OCI-LY1 (cell line): Measurements from ENCODE around the gene KRT27.
A peak's percentile ranks its signal among the peaks of the same experiment; 100 is the strongest.

Source experiments
- H2AFZ ChIP-seq: fragments of 200-600 bp; sonication (generic), shearing (Covaris generic); 2 replicates; pipeline ENCODE4 v1.6.0; 2014; ENCODE audit warnings: antibody characterized with exemption, mild to moderate bottlenecking, low read length
- H3F3A ChIP-seq: fragments of 200-600 bp; sonication (generic), shearing (Covaris generic); 2 replicates; pipeline ENCODE4 v1.6.0; 2014; ENCODE audit warnings: mild to moderate bottlenecking, antibody characterized with exemption, low read length, moderate library complexity; ENCODE audit not compliant: insufficient read depth
- H3K27ac ChIP-seq: fragments of 200-600 bp; sonication (generic); 2 replicates; pipeline ENCODE4 v1.5.1; 2014; ENCODE audit warnings: low read length, mixed run types, mild to moderate bottlenecking, low read depth; ENCODE audit not compliant: poor library complexity, severe bottlenecking
- H3K27me3 ChIP-seq: fragments of 200-600 bp; sonication (generic); 2 replicates; pipeline ENCODE4 v1.6.0; 2014; ENCODE audit warnings: antibody characterized with exemption, mild to moderate bottlenecking, low read length, moderate library complexity; ENCODE audit not compliant: insufficient read depth
- H3K36me3 ChIP-seq: fragments of 200-600 bp; sonication (generic); 2 replicates; pipeline ENCODE4 v1.6.1; 2014; ENCODE audit warnings: mild to moderate bottlenecking, antibody characterized with exemption, low read length, moderate library complexity, mixed read lengths; ENCODE audit not compliant: insufficient read depth
- H3K4me1 ChIP-seq: fragments of 200-600 bp; sonication (generic); 2 replicates; pipeline ENCODE4 v1.5.1; 2014; ENCODE audit warnings: mild to moderate bottlenecking, low read length, moderate library complexity; ENCODE audit not compliant: insufficient read depth, severe bottlenecking
- H3K4me2 ChIP-seq: fragments of 200-600 bp; sonication (generic), shearing (Covaris generic); 2 replicates; pipeline ENCODE4 v1.6.1; 2014; ENCODE audit warnings: low read length
- H3K4me3 ChIP-seq: fragments of 200-600 bp; sonication (generic); 2 replicates; pipeline ENCODE4 v1.5.1; 2014; ENCODE audit warnings: low read length, low read depth, mild to moderate bottlenecking, mixed read lengths; ENCODE audit not compliant: poor library complexity, severe bottlenecking
- H3K79me2 ChIP-seq: fragments of 200-600 bp; shearing (Covaris generic); 2 replicates; pipeline ENCODE4 v1.6.1; 2016; ENCODE audit warnings: mixed run types, low read length, mixed read lengths; ENCODE audit not compliant: insufficient read depth
- H3K9ac ChIP-seq: fragments of 200-600 bp; sonication (generic), shearing (Covaris generic); 2 replicates; pipeline ENCODE4 v1.6.1; 2014; ENCODE audit warnings: mild to moderate bottlenecking, low read length, mixed read lengths
- H3K9me2 ChIP-seq: fragments of 200-600 bp; sonication (generic), shearing (Covaris generic); 2 replicates; pipeline ENCODE4 v1.6.1; 2014; ENCODE audit warnings: low read depth, mild to moderate bottlenecking, low read length, mixed read lengths
- H3K9me3 ChIP-seq: fragments of 200-600 bp; shearing (Covaris generic); 2 replicates; pipeline ENCODE4 v1.6.1; 2014; ENCODE audit warnings: low read length, mixed read lengths
- H4K20me1 ChIP-seq: fragments of 200-600 bp; sonication (generic), shearing (Covaris generic); 2 replicates; pipeline ENCODE4 v1.6.0; 2016; ENCODE audit warnings: mild to moderate bottlenecking, low read length; ENCODE audit not compliant: insufficient read depth
- CTCF ChIP-seq: fragments of 200-600 bp; sonication (generic), shearing (Covaris generic); IDR thresholded peaks from 2 replicates; pipeline ENCODE4 v1.5.1; 2017; ENCODE audit warnings: mild to moderate bottlenecking, antibody characterized with exemption, low read length, moderate library complexity, mixed read lengths
- EZH2 ChIP-seq: fragments of 200-600 bp; sonication (generic), shearing (Covaris generic); IDR thresholded peaks from 2 replicates; pipeline ENCODE4 v1.8.0; 2017; ENCODE audit warnings: borderline replicate concordance, mixed run types, mild to moderate bottlenecking, antibody characterized with exemption, low read length, moderate library complexity, mixed read lengths

KRT27 gene

GRCh38 chr17:40819528-40820125, 37.3 kb upstream of the KRT27 start:
- Histone ChIP-seq H3F3A (no peaks in the 10 kb centered on the region; the same call in 1 of the 2 replicates), H3K36me3 (peaks cover 28% of the 10 kb centered on the region), H2AFZ (peak overlapping the region; percentile 98; the same call in 1 of the 2 replicates), H3K79me2 (no peaks in the 10 kb centered on the region), H3K27ac (no peak overlapping the region), H3K9ac (peak overlapping the region; percentile 25), H3K9me3 (peaks cover 3% of the 10 kb centered on the region; the same call in 1 of the 2 replicates), H3K9me2 (no peaks in the 10 kb centered on the region), H3K27me3 (no peaks in the 10 kb centered on the region), H4K20me1 (no peaks in the 10 kb centered on the region), H3K4me2 (peak overlapping the region; percentile 66), H3K4me3 (peak overlapping the region; percentile 76), H3K4me1 (peaks cover 15% of the 10 kb centered on the region)
- no peak for TF ChIP-seq EZH2
- no peak for TF ChIP-seq CTCF

GRCh38 chr17:40818733-40819527, 36.6 kb upstream of the KRT27 start:
- Histone ChIP-seq H3K4me2 (peak overlapping the region; percentile 85), H3K9me3 (peaks cover 3% of the 10 kb centered on the region; the same call in 1 of the 2 replicates), H3K4me3 (peak overlapping the region; percentile 76), H3K27me3 (no peaks in the 10 kb centered on the region), H3K36me3 (peaks cover 28% of the 10 kb centered on the region), H3K9me2 (no peaks in the 10 kb centered on the region), H3K4me1 (peaks cover 15% of the 10 kb centered on the region), H3K9ac (peak overlapping the region; percentile 69), H2AFZ (peak overlapping the region; percentile 98; the same call in 1 of the 2 replicates), H3K79me2 (no peaks in the 10 kb centered on the region), H3F3A (no peaks in the 10 kb centered on the region; the same call in 1 of the 2 replicates), H4K20me1 (no peaks in the 10 kb centered on the region), H3K27ac (peak overlapping the region; percentile 34)
- TF ChIP-seq CTCF: no peak
- TF ChIP-seq EZH2: no peak

GRCh38 chr17:40818343-40818732, 36.0 kb upstream of the KRT27 start:
- peak overlapping the region; percentile 34 for H3K27ac ChIP-seq

More at GRCh38 chr17:40818343-40818732, 36.0 kb upstream of the KRT27 start:
- TF ChIP-seq CTCF (no peak), EZH2 (no peak)
- Histone ChIP-seq H3K9me3 (peaks cover 3% of the 10 kb centered on the region; the same call in 1 of the 2 replicates), H3K27me3 (no peaks in the 10 kb centered on the region), H3F3A (no peaks in the 10 kb centered on the region; the same call in 1 of the 2 replicates), H3K9ac (peak overlapping the region; percentile 69), H4K20me1 (no peaks in the 10 kb centered on the region), H3K4me2 (peak overlapping the region; percentile 85), H2AFZ (peak overlapping the region; percentile 6; the same call in 1 of the 2 replicates), H3K4me1 (peaks cover 15% of the 10 kb centered on the region), H3K36me3 (peaks cover 28% of the 10 kb centered on the region), H3K9me2 (no peaks in the 10 kb centered on the region), H3K4me3 (peak overlapping the region; percentile 76), H3K79me2 (no peaks in the 10 kb centered on the region)
